CD8-positive, alpha-beta memory T cell (primary cell): Measurements from ENCODE around the gene PTPN4. TPM values are rescaled to one million over a fixed set of nuclear protein-coding genes. Genes with fewer than 3 reads are reported as not detected.

Experiments
- CTCF ChIA-PET: fragments of 350-600 bp; sonication (Branson Sonifier 250); formaldehyde crosslinking; loops from one replicate; lab custom pipeline; 2021; ENCODE audit warnings: antibody characterized with exemption; lab: Charles Lee
- POLR2A ChIA-PET: fragments of 350-600 bp; sonication (Branson Sonifier 250); formaldehyde crosslinking; loops from one replicate; lab custom pipeline; 2021; ENCODE audit warnings: antibody characterized with exemption; lab: Charles Lee
- DNase-seq, 5 donors: peaks; one replicate each; pipeline versions ENCODE4 v3.0.0 to v3.0.0-alpha.2; 2020 to 2022; ENCODE audit warnings: mixed read lengths in 1 of 5
- H3K27ac ChIP-seq: one replicate; pipeline ENCODE4 v1.7.0; 2013; ENCODE audit warnings: low read depth, mild to moderate bottlenecking, low read length, moderate library complexity
- H3K27me3 ChIP-seq: 2 replicates; pipeline ENCODE4 v1.7.0; 2013; ENCODE audit warnings: low read length, mild to moderate bottlenecking; ENCODE audit not compliant: insufficient read depth, poor library complexity, severe bottlenecking
- H3K36me3 ChIP-seq: 2 replicates; pipeline ENCODE4 v1.7.0; 2013; ENCODE audit warnings: mild to moderate bottlenecking, low read length, moderate library complexity; ENCODE audit not compliant: insufficient read depth
- H3K4me1 ChIP-seq: 2 replicates; pipeline ENCODE4 v1.7.0; 2013; ENCODE audit warnings: mild to moderate bottlenecking, low read length, moderate library complexity; ENCODE audit not compliant: insufficient read depth
- H3K4me3 ChIP-seq: 2 replicates; pipeline ENCODE4 v1.7.0; 2013; ENCODE audit warnings: mild to moderate bottlenecking, low read length
- H3K9me3 ChIP-seq: 2 replicates; pipeline ENCODE4 v1.7.0; 2013; ENCODE audit warnings: mild to moderate bottlenecking, low read length
- H3K27ac Mint-ChIP-seq, 8 donors: one replicate each; pipeline ENCODE4 v1.8.0; 2020 to 2021; ENCODE audit warnings: mixed read lengths in 8 of 8, mild to moderate bottlenecking in 6 of 8, inconsistent platforms in 3 of 8, moderate library complexity in 3 of 8
- H3K27me3 Mint-ChIP-seq, 2 donors: one replicate each; pipeline ENCODE4 v1.8.0; 2020 to 2021; ENCODE audit warnings: mixed read lengths in 2 of 2, mild to moderate bottlenecking in 1 of 2, moderate library complexity in 1 of 2
- H3K36me3 Mint-ChIP-seq, 3 donors: one replicate each; pipeline ENCODE4 v1.8.0; 2020 to 2021; ENCODE audit warnings: mixed read lengths in 3 of 3, inconsistent platforms in 1 of 3, mild to moderate bottlenecking in 1 of 3
- H3K4me1 Mint-ChIP-seq, 3 donors: one replicate each; pipeline ENCODE4 v1.8.0; 2020 to 2021; ENCODE audit warnings: mixed read lengths in 3 of 3, inconsistent platforms in 1 of 3, mild to moderate bottlenecking in 1 of 3
- H3K4me3 Mint-ChIP-seq, 7 donors: one replicate each; pipeline ENCODE4 v1.8.0; 2020 to 2021; ENCODE audit warnings: mixed read lengths in 7 of 7, mild to moderate bottlenecking in 6 of 7, moderate library complexity in 4 of 7, inconsistent platforms in 2 of 7
- H3K9me3 Mint-ChIP-seq, 5 donors: one replicate each; pipeline ENCODE4 v1.8.0; 2020 to 2022; ENCODE audit warnings: mixed read lengths in 5 of 5, mild to moderate bottlenecking in 3 of 5, moderate library complexity in 2 of 5, inconsistent platforms in 1 of 5
- polyA plus RNA-seq: library from polyadenylated mRNA; unstranded; fragments of 300-500 nt; fragmentation: Illumina TruSeq; gene quantifications from one replicate; pipeline ENCODE4 v1.2.3, GENCODE V29; 2021
- total RNA-seq, 2 experiments: library from RNA; stranded (reverse); gene quantifications; one replicate each; pipeline ENCODE4 v1.2.3, GENCODE V29; 2021

PTPN4 gene
- total and polyA plus RNA-seq, 3 experiments from 2014 or later: 29.0 to 161 (median 34.2) TPM

DNA sequence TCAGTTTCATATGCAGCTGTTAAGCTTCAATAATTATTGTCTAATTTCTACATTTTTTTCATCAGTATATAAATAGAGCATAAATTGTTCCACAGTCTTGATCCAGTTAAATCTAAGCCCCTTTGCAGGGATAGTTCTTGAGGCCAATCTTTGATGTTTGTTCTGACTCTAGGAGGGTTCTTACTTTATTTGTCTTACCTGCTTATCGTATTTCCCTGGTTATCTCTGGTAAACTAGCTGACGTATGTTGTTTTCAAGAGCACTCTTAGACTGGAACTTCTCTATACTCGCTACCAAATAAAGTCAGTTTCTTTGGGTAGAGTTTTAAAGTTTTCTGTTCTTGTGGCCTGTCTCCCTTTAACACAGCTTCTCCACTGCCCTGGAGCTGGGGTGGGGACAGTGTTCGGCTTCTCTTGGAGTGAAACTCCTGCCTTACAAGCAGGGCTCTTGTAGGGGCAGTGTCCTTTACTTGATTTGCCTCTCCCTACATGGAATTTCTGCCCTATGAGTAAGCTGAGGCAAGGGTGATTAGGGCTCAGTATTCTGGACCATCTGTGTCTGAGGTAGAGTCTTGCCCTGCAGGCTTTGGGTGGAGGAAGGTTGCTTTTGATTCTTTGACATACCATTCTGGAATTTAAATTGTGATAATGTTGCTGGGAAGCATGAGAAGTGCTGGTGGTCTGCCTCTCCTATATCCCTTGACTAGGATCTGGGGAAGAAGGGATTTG, 90.3 kb downstream of the PTPN4 start:
- ChIA-PET CTCF (no interaction called here), POLR2A (no interaction called here)
- H3K27ac ChIP-seq: no peak overlapping the region
- Mint-ChIP-seq H3K27me3 (no peaks in the 10 kb centered on the region), H3K27ac (peak overlapping the region in 3 of 8 donors; percentile 10 to 78 (median 47)), H3K4me1 (peaks cover 31 to 64% (median 46%) of the 10 kb centered on the region in 3 donors), H3K4me3 (peak overlapping the region in 1 of 7 donors; percentile 41), H3K36me3 (peaks cover 26 to 53% (median 32%) of the 10 kb centered on the region in 3 donors), H3K9me3 (peaks cover 17 to 41% (median 31%) of the 10 kb centered on the region in 5 donors)
- H3K36me3 ChIP-seq: no peaks in the 10 kb centered on the region
- H3K9me3 ChIP-seq: peaks cover 18% of the 10 kb centered on the region
- DNase-seq: no peak
- H3K4me3 ChIP-seq: no peak overlapping the region
- no peaks in the 10 kb centered on the region for H3K27me3 ChIP-seq
- no peaks in the 10 kb centered on the region for H3K4me1 ChIP-seq

DNA sequence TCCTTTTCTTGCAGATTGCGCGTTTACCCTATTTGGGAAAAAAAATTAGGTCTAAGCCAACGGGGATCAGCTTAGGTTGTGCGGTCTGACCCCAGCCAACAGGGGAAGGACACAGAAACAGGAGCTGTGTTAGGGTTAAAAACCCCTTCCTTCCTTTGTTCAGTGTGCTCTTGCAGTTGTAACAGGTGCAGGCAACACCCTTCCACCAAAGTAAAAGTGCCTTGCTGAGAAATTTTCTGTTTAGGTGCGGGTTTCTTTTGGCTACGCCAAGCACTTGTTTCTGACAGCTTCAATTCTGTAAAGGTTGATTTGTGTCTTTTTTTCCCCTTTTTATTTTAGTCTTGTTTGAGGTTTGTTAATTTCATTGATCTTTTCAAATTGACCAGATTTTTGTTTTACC, 92.5 kb downstream of the PTPN4 start:
- H3K9me3 ChIP-seq: peaks cover 18% of the 10 kb centered on the region
- Mint-ChIP-seq H3K4me1 (peaks cover 29 to 65% (median 58%) of the 10 kb centered on the region in 3 donors), H3K9me3 (peaks cover 17 to 37% (median 29%) of the 10 kb centered on the region in 5 donors), H3K27ac (peak overlapping the region in 1 of 8 donors; percentile 64), H3K4me3 (no peak overlapping the region), H3K36me3 (peaks cover 25 to 39% (median 30%) of the 10 kb centered on the region in 3 donors), H3K27me3 (no peaks in the 10 kb centered on the region)
- H3K4me3 ChIP-seq: no peak overlapping the region
- H3K27me3 ChIP-seq: no peaks in the 10 kb centered on the region
- ChIA-PET POLR2A (no interaction called here), CTCF (no interaction called here)
- no peak overlapping the region for H3K27ac ChIP-seq
- no peak for DNase-seq
- no peaks in the 10 kb centered on the region for H3K36me3 ChIP-seq
- H3K4me1 ChIP-seq: no peaks in the 10 kb centered on the region

DNA sequence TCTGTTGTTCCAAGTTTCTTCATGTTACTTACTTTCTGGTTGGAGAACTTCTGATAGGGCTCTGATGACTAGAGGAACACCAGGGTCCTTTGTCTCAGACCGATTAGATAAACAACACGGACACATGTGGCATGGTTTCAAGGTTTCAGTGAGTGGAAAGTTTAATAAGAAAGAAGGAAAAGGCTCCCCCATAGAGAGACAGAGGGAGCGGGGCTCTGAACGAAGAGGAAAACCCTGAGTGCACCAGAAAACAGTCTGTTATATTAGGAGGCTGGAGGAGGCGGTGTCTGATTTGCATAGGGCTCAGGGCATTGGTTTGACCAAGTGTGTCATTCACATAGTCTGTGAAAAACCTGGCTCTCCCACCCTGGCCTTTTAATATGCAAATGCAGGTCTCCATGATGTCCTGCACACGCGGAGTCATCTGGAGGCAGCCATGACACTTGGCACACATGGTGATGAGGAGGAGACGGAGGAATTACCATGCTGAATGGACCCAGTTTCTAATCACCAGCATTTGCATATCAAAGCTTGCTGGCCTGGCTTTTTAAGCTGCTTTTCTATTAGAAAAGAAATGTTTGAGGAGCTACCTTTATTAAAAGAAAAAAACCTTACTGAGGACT, 94.2 kb downstream of the PTPN4 start:
- H3K4me1 ChIP-seq: no peaks in the 10 kb centered on the region
- ChIA-PET POLR2A (no interaction called here), CTCF (no interaction called here)
- H3K4me3 ChIP-seq: no peak overlapping the region
- H3K9me3 ChIP-seq: peaks cover 18% of the 10 kb centered on the region
- peak overlapping the region in 1 of 8 donors; percentile 61 for H3K27ac Mint-ChIP-seq
- H3K27ac ChIP-seq: no peak overlapping the region
- DNase-seq: no peak
- H3K36me3 ChIP-seq: no peaks in the 10 kb centered on the region
- peaks cover 36 to 62% (median 61%) of the 10 kb centered on the region in 3 donors for H3K4me1 Mint-ChIP-seq
- no peaks in the 10 kb centered on the region for H3K27me3 Mint-ChIP-seq
- H3K27me3 ChIP-seq: no peaks in the 10 kb centered on the region
- H3K4me3 Mint-ChIP-seq: no peak overlapping the region
- H3K9me3 Mint-ChIP-seq: peaks cover 17 to 37% (median 29%) of the 10 kb centered on the region in 5 donors
- H3K36me3 Mint-ChIP-seq: peaks cover 20 to 39% (median 26%) of the 10 kb centered on the region in 3 donors

- H3K9me3 ChIP-seq: peaks cover 16% of the 10 kb centered on the region
- no peaks in the 10 kb centered on the region for H3K36me3 ChIP-seq
- CTCF ChIA-PET: no interaction called here
- no peaks in the 10 kb centered on the region for H3K27me3 ChIP-seq
- no peaks in the 10 kb centered on the region for H3K4me1 ChIP-seq
- Mint-ChIP-seq H3K27me3 (no peaks in the 10 kb centered on the region), H3K4me1 (peaks cover 47 to 67% (median 63%) of the 10 kb centered on the region in 3 donors), H3K9me3 (peaks cover 12 to 24% (median 20%) of the 10 kb centered on the region in 5 donors), H3K36me3 (peaks cover 8 to 19% (median 15%) of the 10 kb centered on the region in 3 donors), H3K27ac (peak overlapping the region in 1 of 8 donors; percentile 21), H3K4me3 (no peak overlapping the region)
- POLR2A ChIA-PET: no interaction called here
- no peak overlapping the region for H3K27ac ChIP-seq
- DNase-seq: no peak
- H3K4me3 ChIP-seq: no peak overlapping the region
Observed at GRCh38 chr2:119856469-119856901, 96.8 kb downstream of the PTPN4 start.

DNA sequence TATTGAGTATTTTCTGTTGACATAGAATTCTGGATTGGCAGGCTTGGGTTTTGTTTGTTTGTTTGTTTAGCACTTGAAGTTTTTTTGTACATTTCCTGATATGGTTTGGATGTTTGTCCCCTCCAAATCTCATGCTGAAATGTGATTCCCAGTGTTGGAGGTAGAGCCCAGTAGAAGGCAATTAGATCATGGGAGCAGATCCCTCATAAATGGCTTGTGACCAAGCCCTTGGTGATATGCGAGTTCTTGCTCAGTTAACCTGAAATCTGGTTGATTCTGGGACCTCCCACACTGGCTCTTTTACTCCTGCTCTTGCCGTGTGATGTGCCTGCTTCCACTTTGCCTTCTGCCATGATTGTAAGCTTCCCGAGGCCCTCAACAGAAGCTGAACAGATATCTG, 98.0 kb downstream of the PTPN4 start:
- POLR2A ChIA-PET: no interaction called here
- Histone ChIP-seq H3K27ac (no peak overlapping the region), H3K36me3 (no peaks in the 10 kb centered on the region), H3K4me1 (peaks cover 12% of the 10 kb centered on the region), H3K9me3 (peaks cover 4% of the 10 kb centered on the region), H3K27me3 (no peaks in the 10 kb centered on the region), H3K4me3 (no peak overlapping the region)
- Mint-ChIP-seq H3K4me3 (peak overlapping the region in 1 of 7 donors; percentile 9), H3K27me3 (no peaks in the 10 kb centered on the region), H3K27ac (peak overlapping the region in 3 of 8 donors; percentile 8 to 61 (median 48)), H3K4me1 (peaks cover 55 to 77% (median 71%) of the 10 kb centered on the region in 3 donors), H3K9me3 (peaks cover 5 to 11% (median 11%) of the 10 kb centered on the region in 5 donors), H3K36me3 (peaks cover 4 to 6% (median 5%) of the 10 kb centered on the region in 3 donors)
- no peak for DNase-seq
- CTCF ChIA-PET: no interaction called here

DNA sequence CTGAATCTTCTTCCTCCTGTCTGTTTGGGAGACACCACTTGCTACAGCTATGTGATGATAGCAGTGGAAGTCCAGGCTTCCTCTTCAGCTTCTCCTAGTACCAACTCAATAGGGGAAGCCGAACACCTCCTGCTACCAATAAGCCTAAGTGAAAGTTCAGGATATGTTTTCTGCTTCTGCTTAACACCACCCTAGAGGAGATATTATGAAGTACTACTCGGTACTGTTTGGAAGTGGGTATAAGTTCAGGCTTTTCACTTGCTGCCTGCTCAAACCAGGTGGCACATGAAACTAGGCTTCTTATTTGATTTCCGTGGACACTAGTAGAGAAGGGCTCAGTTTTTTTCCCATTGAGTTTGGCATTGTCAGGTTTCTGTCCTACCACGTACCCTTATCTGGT, 99.8 kb downstream of the PTPN4 start:
- Histone ChIP-seq H3K36me3 (no peaks in the 10 kb centered on the region), H3K4me3 (no peak overlapping the region), H3K27ac (no peak overlapping the region), H3K4me1 (peaks cover 23% of the 10 kb centered on the region), H3K27me3 (no peaks in the 10 kb centered on the region), H3K9me3 (no peaks in the 10 kb centered on the region)
- POLR2A ChIA-PET: no interaction called here
- Mint-ChIP-seq H3K9me3 (peaks cover 0 to 3% (median 0%) of the 10 kb centered on the region in 5 donors), H3K27me3 (no peaks in the 10 kb centered on the region), H3K4me3 (no peak overlapping the region), H3K36me3 (peaks cover 0 to 7% (median 1%) of the 10 kb centered on the region in 3 donors), H3K4me1 (peaks cover 70 to 85% (median 77%) of the 10 kb centered on the region in 3 donors), H3K27ac (peak overlapping the region in 1 of 8 donors; percentile 1)
- no peak for DNase-seq
- CTCF ChIA-PET: no interaction called here

DNA sequence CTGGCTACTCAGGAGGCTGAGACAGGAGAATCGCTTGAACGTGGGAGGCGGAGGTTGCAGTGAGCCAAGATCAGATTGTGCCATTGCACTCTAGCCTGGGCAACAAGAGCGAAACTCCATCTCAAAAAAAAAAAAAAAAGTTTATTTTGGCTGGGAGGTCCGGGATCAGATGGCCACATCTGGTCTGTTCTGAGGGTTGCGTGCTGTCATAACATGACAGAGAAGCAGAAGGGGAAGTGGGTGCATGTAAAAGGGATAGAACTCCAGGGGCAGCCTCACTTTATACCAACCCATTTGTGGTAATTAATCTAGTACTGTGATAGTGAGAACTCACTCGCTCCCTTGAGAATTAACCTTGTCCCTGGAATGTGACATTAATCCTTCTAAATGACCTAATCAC, 101.2 kb downstream of the PTPN4 start:
- Histone ChIP-seq H3K9me3 (no peaks in the 10 kb centered on the region), H3K36me3 (no peaks in the 10 kb centered on the region), H3K27ac (no peak overlapping the region), H3K4me1 (peaks cover 23% of the 10 kb centered on the region), H3K27me3 (no peaks in the 10 kb centered on the region), H3K4me3 (no peak overlapping the region)
- Mint-ChIP-seq H3K4me3 (peak overlapping the region in 1 of 7 donors; percentile 12), H3K27me3 (no peaks in the 10 kb centered on the region), H3K36me3 (peaks cover 0 to 7% (median 2%) of the 10 kb centered on the region in 3 donors), H3K27ac (peak overlapping the region in 3 of 8 donors; percentile 42 to 81 (median 53)), H3K9me3 (no peaks in the 10 kb centered on the region), H3K4me1 (peaks cover 72 to 85% (median 79%) of the 10 kb centered on the region in 3 donors)
- CTCF ChIA-PET: no interaction called here
- POLR2A ChIA-PET: no interaction called here
- no peak for DNase-seq
